ENCODE measurements around the gene NRCAM.
A peak's percentile ranks its signal among the peaks of the same experiment; 100 is the strongest.
"Not testable (repeated sequence)": the region's sequence is repeated elsewhere in the genome, so short reads cannot be mapped to it uniquely, and the experiment has no call there.

Gene NRCAM

DNA sequence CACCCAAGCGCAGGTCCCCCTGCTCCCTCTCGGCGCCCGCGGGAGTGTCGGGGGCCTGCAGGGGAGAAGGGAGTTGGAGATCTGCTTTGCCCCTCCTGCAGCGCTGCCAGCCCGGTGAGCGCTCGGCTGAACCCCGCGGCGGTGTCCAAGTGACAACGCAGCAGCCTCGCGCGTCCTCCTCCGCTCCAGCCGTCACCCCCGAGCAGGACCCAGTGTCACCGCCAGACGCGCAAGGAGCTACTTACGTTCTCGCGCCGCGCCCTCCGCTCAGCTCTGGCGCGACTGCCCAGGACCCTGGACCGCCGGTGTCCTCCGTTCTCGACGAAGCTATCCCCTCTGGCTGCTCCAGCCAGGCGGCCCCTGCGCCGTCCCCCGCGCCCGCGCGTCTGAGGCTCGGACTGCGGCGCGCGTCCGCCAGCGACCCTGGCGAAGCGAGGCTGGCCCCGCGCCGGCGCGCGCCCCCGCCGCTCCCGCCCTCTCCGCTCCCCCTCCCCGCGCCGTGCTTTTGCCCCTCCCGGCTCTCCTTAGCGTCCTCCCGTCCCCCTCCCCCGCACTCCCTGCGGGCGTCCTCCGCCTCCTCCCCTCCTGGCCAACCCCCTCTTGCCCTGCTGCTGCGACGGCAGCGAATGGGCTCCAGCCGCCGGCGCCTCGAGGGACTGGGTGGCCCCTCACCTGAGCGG lies at the start of gene NRCAM:
Gene NRCAM, minus strand, starts transcription at position 439 of the 680 bp plus-strand sequence. CDS start 216,372 bp downstream, outside the sequence.
- peak; percentile 75 for DNase-seq

- not testable (repeated sequence) for DNase-seq
These were observed 48.3 kb upstream of the NRCAM start for GRCh38 chr7:108504576-108504975.

GRCh38 chr7:108503112-108504026 lies 47.1 kb upstream of the NRCAM start:
- no peak for DNase-seq

DNA sequence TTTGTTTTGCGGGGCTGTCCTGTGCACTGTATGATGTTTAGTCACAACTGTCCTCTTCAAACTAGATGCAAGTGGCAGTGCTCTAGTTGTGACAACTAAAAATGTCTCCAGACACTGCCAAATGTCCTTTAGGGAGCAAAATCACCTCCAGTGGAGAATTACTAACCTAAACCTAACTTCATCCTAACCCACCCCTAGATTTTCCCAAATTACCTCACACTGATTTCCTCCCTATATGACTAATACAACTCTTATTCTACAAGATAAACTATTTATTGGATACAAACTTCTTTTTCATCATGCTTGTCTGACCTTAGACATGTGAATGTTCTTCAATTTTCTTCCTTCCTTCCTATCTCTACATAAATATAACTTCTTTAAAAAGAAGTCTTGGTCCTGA lies 43.3 kb upstream of the NRCAM start:
- DNase-seq: no peak

DNA sequence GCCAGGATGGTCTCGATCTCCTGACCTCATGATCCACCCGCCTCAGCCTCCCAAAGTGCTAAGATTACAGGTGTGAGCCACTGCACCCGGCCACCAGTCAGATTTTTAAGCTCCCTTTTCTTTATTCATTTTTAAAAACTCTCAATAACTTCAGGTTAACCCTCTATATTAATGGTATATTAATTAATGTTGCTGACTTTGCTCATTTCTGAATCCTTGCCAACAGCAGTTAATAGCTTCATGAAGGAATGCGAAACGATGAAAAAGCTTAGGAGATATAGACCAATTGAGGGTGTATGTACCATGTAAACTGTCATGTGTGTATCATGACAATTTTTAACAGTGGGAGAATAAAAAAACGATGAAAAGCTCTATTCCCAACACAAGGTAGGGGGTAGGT lies 42.2 kb upstream of the NRCAM start:
- DNase-seq: no peak

DNA sequence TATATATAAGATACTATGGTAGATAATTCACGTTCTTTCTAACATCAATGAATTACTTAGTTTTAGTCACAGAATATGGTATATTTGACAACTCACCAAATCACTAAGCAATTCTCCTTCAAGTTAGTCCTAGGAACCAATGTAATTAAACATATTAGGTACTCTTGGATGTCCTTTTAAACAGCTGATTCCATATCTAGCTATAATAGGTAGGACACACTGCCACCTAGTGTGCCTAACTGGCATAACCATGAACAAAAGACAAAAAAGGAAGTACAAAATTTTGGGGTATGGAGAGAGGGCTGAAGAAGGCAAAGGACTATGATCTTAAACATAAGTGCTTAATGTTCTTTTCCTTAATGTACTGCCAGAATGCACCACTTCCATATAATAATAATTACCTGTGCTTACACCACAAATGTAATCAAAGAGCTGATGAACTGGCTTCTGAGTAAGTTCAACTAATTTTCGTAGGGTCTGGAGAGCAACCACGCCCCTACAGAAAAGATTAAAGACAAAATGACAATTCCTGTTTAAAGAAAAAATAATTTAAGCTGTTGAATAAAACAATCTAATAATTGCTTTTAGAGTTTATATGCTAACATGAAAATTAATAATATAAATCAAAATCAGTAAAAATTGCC lies 41.0 kb upstream of the NRCAM start:
- peak; percentile 62 for DNase-seq

GRCh38 chr7:108492742-108493141 lies 36.5 kb upstream of the NRCAM start:
- DNase-seq: no peak

GRCh38 chr7:108488768-108489538 lies 32.7 kb upstream of the NRCAM start:
- DNase-seq: no peak

- no peak for DNase-seq
These were observed 31.4 kb upstream of the NRCAM start for GRCh38 chr7:108487646-108488045.

DNA sequence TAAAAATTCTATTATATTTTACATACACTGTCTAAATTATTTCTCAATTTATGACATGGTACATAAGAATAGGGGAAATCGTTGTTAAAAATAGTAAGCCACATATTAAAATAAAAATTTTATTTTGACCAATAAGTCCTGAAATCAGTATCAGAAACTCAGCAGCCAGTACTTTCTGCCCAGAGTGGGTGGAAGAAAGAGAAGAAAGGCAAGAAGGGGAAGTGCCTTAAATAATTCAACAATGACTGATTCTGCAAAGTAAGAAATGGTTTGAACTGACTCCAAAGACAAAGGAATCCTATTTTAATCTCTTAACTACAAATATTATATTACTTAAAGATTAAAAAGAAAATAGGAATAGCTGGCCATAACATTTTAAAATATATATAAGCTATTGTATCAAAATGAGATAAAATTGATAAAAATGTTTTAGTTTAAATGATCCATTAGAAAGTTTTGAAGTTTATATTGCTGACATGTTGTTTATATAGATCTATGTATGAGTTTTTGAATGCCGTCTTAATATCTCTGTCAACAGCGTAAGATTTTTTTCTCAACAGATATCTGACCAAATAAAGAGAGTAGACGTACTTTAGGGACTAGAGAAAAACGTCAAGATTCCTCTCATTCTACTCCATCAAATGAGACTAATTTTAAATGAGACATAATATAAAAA lies 30.2 kb upstream of the NRCAM start:
- DNase-seq: no peak

- no peak for DNase-seq
These were observed 27.9 kb upstream of the NRCAM start for GRCh38 chr7:108484137-108484536.

DNA sequence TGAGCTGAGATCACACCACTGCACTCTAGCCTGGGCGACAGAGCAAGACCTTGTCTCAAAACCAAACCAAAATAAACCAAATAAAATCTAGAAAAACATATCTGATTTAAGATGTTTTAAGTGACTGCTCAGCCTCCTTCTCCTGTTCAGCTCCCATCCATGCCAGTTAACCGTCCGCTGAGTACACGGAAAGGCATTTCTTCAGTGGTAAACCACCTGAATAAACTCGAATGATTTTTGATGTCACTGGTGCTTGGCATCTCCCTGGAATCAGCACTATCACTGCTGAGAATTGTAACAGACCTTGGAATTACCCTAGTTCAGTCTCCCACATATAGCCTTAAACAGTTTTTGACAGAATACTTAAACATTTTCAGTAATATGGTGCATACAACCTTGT lies 24.1 kb upstream of the NRCAM start:
- DNase-seq: no peak

- no peak for DNase-seq
These were observed 23.5 kb upstream of the NRCAM start for GRCh38 chr7:108479751-108480150.

- no peak for DNase-seq
These were observed 22.9 kb upstream of the NRCAM start for GRCh38 chr7:108479118-108479517.

DNA sequence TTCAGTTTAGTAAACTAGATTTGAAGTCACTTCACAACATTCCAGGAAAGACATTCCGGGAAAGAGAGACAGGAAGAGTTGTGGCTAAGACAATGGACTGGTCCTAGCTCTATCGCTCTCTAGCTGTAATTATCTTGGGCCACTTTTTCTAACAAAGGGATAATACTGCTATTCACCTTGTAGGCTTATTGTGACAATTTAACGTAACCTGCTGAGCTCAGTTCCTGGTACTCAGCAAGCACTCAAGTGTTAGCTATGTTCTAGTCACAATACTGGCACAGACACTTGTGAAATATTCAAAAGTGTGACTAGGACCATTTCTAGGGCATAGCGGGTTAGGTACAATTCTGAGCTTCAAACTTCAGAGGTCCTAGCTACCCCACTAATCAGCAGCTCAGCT lies 12.0 kb upstream of the NRCAM start:
- no peak for DNase-seq

DNA sequence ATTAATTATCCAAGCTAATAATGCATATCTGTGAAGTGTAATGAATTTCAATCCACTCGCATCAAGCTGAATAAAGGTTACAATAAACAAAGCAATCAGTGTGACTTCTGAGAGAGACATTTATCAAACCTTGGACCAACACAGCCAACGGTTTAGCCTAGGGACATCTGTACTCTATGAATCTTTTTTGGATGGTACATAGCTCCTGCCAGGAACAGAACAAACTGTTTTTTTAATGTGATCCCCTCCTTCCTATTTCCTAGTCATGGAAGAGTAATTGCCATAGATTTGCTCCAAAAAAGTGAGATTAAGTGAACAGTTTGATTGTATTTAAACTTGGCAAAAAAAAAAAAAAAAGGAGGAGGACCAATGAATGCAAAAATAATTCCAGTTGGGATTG lies 11.2 kb upstream of the NRCAM start:
- DNase-seq: no peak

DNA sequence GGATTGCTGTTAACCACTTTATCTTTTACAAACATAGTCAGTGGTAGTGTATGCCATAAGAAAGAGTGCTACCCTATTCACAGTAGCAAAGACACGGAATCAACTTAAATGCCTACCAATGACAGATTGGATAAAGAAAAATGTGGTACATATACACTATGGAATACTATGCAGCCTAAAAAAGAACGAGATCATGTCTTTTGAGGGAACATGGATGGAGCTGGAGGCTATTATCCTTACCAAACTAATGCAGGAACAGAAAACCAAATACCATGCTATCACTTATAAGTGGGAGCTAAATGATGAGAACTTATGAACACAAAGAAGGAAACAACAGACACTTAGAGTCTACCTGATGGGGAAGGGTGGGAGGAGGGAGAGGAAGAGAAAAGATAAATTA lies 10.1 kb upstream of the NRCAM start:
- DNase-seq: not testable (repeated sequence)

DNA sequence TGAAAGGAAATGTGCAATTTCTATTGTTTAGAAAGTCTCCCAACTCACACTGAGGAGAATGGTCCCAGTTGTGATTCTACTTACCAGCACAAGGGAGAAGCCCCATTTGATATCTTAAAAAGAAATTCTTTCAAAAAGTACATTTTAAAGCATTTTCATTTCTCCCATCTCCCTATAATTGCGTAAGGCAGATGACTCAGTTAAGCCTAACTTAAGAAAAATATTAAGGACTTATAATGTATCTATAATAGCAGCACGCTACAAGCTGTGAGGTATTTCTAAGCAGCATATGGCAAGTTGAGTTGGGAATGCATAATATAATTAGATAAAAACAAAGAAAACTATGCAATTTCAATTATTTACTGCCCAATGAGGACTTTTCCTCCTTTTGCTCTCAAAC lies 8.5 kb upstream of the NRCAM start:
- no peak for DNase-seq

GRCh38 chr7:108463613-108464012 lies 7.4 kb upstream of the NRCAM start:
- no peak for DNase-seq

GRCh38 chr7:108461840-108462239 lies 5.6 kb upstream of the NRCAM start:
- DNase-seq: no peak

- DNase-seq: no peak
These were observed 4.7 kb upstream of the NRCAM start for GRCh38 chr7:108460964-108461363.

GRCh38 chr7:108459922-108460551 lies 3.8 kb upstream of the NRCAM start:
- no peak for DNase-seq

Data from activated CD8-positive, alpha-beta memory T cell treated with anti-CD3 and anti-CD28 coated beads, Interleukin-2, amount 50 U/mL, for 48 hours (primary cell).